Sigmoid colon (tissue), 7 donors: Measurements from ENCODE around the gene THRB. TPM values are rescaled to one million over a fixed set of nuclear protein-coding genes. Genes with fewer than 3 reads are reported as not detected.

Experiments
- DNase-seq: peaks from one replicate; pipeline ENCODE4 v3.0.0-alpha.2; 2019
- H3K27ac ChIP-seq, 4 donors: fragments of 200-600 bp; sonication (generic); one replicate each; pipeline ENCODE4 v1.5.1; 2016 to 2019; ENCODE audit warnings: mild to moderate bottlenecking in 1 of 4
- H3K27me3 ChIP-seq, 3 donors: fragments of 200-600 bp; sonication (generic); one replicate each; pipeline ENCODE4 v1.5.1; 2019; ENCODE audit warnings: mild to moderate bottlenecking in 1 of 3
- H3K36me3 ChIP-seq, 4 donors: fragments of 200-600 bp; sonication (generic); one replicate each; pipeline ENCODE4 v1.5.1; 2016 to 2019
- H3K4me1 ChIP-seq, 4 donors: fragments of 200-600 bp; sonication (generic); one replicate each; pipeline ENCODE4 v1.5.1; 2017 to 2019
- H3K4me3 ChIP-seq, 4 donors: fragments of 200-600 bp; sonication (generic); one replicate each; pipeline ENCODE4 v1.5.1; 2017 to 2019; ENCODE audit warnings: mild to moderate bottlenecking in 2 of 4, moderate library complexity in 1 of 4
- H3K9me3 ChIP-seq, 4 donors: fragments of 200-600 bp in 3 of 4; sonication (generic) in 3 of 4; one replicate each; pipeline versions ENCODE4 v1.5.1 to v1.6.1; 2013 to 2019
- EP300 ChIP-seq, 4 donors: sonication (generic); formaldehyde crosslinking; IDR thresholded peaks; one replicate each; pipeline ENCODE4 v1.6.1; 2017; ENCODE audit warnings: antibody characterized with exemption in 4 of 4
- POLR2A ChIP-seq, 2 donors: fragments of 450-650 bp; IDR thresholded peaks; one replicate each; pipeline ENCODE4 v1.6.1; 2016; ENCODE audit warnings: antibody characterized with exemption in 2 of 2, mild to moderate bottlenecking in 2 of 2, moderate library complexity in 2 of 2
- POLR2AphosphoS5 ChIP-seq, 4 donors: sonication (generic); formaldehyde crosslinking; IDR thresholded peaks; one replicate each; pipeline ENCODE4 v1.6.1; 2017; ENCODE audit warnings: antibody characterized with exemption in 4 of 4
- WGBS, 2 donors: extraction: QIAGEN DNeasy Blood & Tissue Kit; methylation state at CpG; one replicate each; pipeline ENCODE4 v1.1.7; 2013; 5-methylcytosine and 5-hydroxymethylcytosine counted together
- intact Hi-C: fragments of 100-400 bp; cut with DNase I; formaldehyde crosslinking; loops from one replicate; pipeline ENCODE4 v1.15.1; 2023
- polyA plus RNA-seq, 3 donors: library from polyadenylated mRNA; stranded (reverse); fragments of 200-250 nt; gene quantifications; one replicate each; pipeline ENCODE4 v1.2.3, GENCODE V29; 2013
- total RNA-seq, 4 donors: library from RNA; depleted of rRNA; stranded (reverse); fragments of >200 nt; gene quantifications; one replicate each; pipeline ENCODE4 v1.1.0, GENCODE V29; 2016
- TF ChIP-seq, protein P1 (sequence below), 4 experiments: fragments of 450-650 bp in 3 of 4; fragments of 200-600 bp in 1 of 4; IDR thresholded peaks; one replicate each; pipeline ENCODE4 v1.5.1; 2016 to 2019; ENCODE audit warnings: antibody characterized with exemption in 4 of 4, mild to moderate bottlenecking in 3 of 4, moderate library complexity in 2 of 4
- donor health status: healthy with polysubstance abuse.
- donor health status: Bipolar disorder and iron deficiency.
- donor health status: healthy.

Gene THRB
- total and polyA plus RNA-seq, 7 donors = 7.2 to 49.5 (median 29.7) TPM

- Histone ChIP-seq H3K4me1 (peaks cover 0 to 15% (median 10%) of the 10 kb centered on the region in 4 donors), H3K36me3 (no peaks in the 10 kb centered on the region), H3K27me3 (no peaks in the 10 kb centered on the region), H3K9me3 (no peaks in the 10 kb centered on the region), H3K4me3 (no peak overlapping the region), H3K27ac (no peak overlapping the region)
- TF ChIP-seq POLR2A (IDR thresholded peaks at IDR 0.05) (no peak), POLR2AphosphoS5 (IDR thresholded peaks at IDR 0.05) (no peak), EP300 (IDR thresholded peaks at IDR 0.05) (no peak)
- TF ChIP-seq, protein P1, sequence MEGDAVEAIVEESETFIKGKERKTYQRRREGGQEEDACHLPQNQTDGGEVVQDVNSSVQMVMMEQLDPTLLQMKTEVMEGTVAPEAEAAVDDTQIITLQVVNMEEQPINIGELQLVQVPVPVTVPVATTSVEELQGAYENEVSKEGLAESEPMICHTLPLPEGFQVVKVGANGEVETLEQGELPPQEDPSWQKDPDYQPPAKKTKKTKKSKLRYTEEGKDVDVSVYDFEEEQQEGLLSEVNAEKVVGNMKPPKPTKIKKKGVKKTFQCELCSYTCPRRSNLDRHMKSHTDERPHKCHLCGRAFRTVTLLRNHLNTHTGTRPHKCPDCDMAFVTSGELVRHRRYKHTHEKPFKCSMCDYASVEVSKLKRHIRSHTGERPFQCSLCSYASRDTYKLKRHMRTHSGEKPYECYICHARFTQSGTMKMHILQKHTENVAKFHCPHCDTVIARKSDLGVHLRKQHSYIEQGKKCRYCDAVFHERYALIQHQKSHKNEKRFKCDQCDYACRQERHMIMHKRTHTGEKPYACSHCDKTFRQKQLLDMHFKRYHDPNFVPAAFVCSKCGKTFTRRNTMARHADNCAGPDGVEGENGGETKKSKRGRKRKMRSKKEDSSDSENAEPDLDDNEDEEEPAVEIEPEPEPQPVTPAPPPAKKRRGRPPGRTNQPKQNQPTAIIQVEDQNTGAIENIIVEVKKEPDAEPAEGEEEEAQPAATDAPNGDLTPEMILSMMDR (IDR thresholded peaks at IDR 0.05) = no peak
- WGBS, 2 donors = 95 to 96% methylated on average over 3 of the region's 3 CpGs
- DNase-seq = no peak
- intact Hi-C loops = no loop called here
Measured at GRCh38 chr3:24410860-24411259, 83.8 kb downstream of the THRB start.

DNA sequence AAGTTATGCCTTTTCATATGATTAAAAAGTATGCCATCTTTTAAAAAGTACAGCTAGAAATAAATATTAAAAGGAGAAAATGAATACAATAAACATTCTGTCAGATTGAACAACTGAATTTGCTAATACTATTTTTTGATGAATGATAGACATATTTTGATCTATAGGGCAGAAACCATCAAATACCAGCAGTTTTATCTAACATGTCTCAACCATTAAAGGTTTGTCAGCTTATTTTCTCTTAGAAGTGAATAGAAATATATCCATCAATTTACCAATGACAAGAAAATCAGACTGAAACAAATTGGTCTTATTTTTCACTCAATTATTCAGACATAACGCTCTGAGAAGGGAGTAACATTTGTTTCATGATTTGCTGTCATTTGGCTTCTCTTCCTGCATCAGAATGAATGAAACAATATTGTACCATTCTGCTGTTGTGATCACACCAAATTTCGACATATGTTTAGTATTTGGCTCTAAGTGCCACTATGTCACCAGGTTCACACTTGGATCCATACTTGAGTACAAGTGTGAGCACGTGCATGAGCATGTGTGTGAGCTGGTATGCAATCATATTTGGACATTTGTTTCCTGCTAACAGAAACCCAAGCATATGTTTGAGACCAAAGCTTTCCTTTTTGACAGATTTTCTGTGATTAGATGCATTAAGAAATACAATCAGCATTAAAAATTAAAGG is 86.5 kb downstream of the THRB start:
- no peaks in the 10 kb centered on the region for H3K27me3 ChIP-seq
- H3K9me3 ChIP-seq = no peaks in the 10 kb centered on the region
- H3K4me3 ChIP-seq = no peak overlapping the region
- H3K36me3 ChIP-seq = no peaks in the 10 kb centered on the region
- H3K27ac ChIP-seq = no peak overlapping the region
- 51 to 57% methylated on average over 3 of the region's 3 CpGs for WGBS, 2 donors
- TF ChIP-seq, protein P1 (IDR thresholded peaks at IDR 0.05) = no peak
- no peak for TF ChIP-seq EP300 (IDR thresholded peaks at IDR 0.05)
- no peak for TF ChIP-seq POLR2AphosphoS5 (IDR thresholded peaks at IDR 0.05)
- no peak for TF ChIP-seq POLR2A (IDR thresholded peaks at IDR 0.05)
- DNase-seq = no peak
- intact Hi-C loops = no loop called here
- peaks cover 0 to 15% (median 10%) of the 10 kb centered on the region in 4 donors for H3K4me1 ChIP-seq

- 91 to 93% methylated on average over 4 of the region's 4 CpGs for WGBS, 2 donors
- H3K27me3 ChIP-seq = no peaks in the 10 kb centered on the region
- no peak overlapping the region for H3K4me3 ChIP-seq
- H3K36me3 ChIP-seq = no peaks in the 10 kb centered on the region
- peaks cover 0 to 18% (median 14%) of the 10 kb centered on the region in 4 donors for H3K4me1 ChIP-seq
- DNase-seq = no peak
- intact Hi-C loops = no loop called here
- no peaks in the 10 kb centered on the region for H3K9me3 ChIP-seq
- no peak for TF ChIP-seq POLR2A (IDR thresholded peaks at IDR 0.05)
- TF ChIP-seq, protein P1 (IDR thresholded peaks at IDR 0.05) = no peak
- TF ChIP-seq POLR2AphosphoS5 (IDR thresholded peaks at IDR 0.05) = no peak
- TF ChIP-seq EP300 (IDR thresholded peaks at IDR 0.05) = no peak
- H3K27ac ChIP-seq = no peak overlapping the region
Measured at GRCh38 chr3:24406900-24407299, 87.8 kb downstream of the THRB start.

- Histone ChIP-seq H3K4me1 (peaks cover 0 to 37% (median 31%) of the 10 kb centered on the region in 4 donors), H3K36me3 (no peaks in the 10 kb centered on the region), H3K27ac (no peak overlapping the region), H3K9me3 (no peaks in the 10 kb centered on the region), H3K4me3 (no peak overlapping the region), H3K27me3 (no peaks in the 10 kb centered on the region)
- TF ChIP-seq, protein P1 (IDR thresholded peaks at IDR 0.05) = no peak
- TF ChIP-seq POLR2A (IDR thresholded peaks at IDR 0.05) (no peak), EP300 (IDR thresholded peaks at IDR 0.05) (no peak), POLR2AphosphoS5 (IDR thresholded peaks at IDR 0.05) (no peak)
- intact Hi-C loops = no loop called here
- 20 to 68% methylated on average over 4 of the region's 4 CpGs for WGBS, 2 donors
- no peak for DNase-seq
Measured at GRCh38 chr3:24405057-24405456, 89.6 kb downstream of the THRB start.
